ENCODE results near the gene PRAC1.

The PRAC1 gene

DNA sequence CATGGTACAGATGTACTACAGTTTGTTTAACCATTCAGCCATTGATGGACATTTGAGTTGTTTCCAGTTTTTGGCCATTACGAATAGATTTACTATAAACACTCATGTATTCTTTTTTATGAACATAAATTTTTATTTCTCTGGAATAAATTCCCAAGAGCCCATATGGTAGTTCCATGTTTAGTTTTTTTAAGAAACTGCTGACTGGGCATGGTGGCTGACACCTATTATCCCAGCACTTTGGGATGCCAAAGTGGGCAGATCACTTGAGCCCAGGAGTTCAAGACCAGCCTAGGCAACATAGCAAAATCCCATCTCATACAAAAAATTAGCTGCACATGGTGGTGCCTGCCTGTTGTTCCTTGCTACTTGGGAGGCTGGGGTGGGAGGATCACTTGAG lies 30.3 kb downstream of the PRAC1 start:
- Histone ChIP-seq H3K9ac (ENCODE audit: low read length) (no peak overlapping the region), H3K4me2 (ENCODE audit: low read length) (no peak overlapping the region), H3K9me3 (ENCODE audit: insufficient read depth, low read length) (0 out of 2 replicates have a peak, but pooled peaks cover 4% of the 10 kb centered on the region), H4K20me1 (ENCODE audit: insufficient read depth, low read length) (no peaks in the 10 kb centered on the region), H3K36me3 (replicated peaks; ENCODE audit: low read depth, low read length) (no peaks in the 10 kb centered on the region), H2AFZ (ENCODE audit: low read depth, low read length) (no peak overlapping the region), H3K79me2 (ENCODE audit: low read length) (no peaks in the 10 kb centered on the region), H3K27ac (ENCODE audit: low read length) (no peak overlapping the region), H3K27me3 (ENCODE audit: low read depth, low read length) (peaks cover 6% of the 10 kb centered on the region; the same call in 1 of the 2 replicates), H3K4me1 (ENCODE audit: low read length) (no peaks in the 10 kb centered on the region), H3K4me3 (ENCODE audit: low read length) (no peak overlapping the region)
- TF ChIP-seq CTCF (IDR thresholded peaks at IDR 0.05; ENCODE audit: low read depth, low read length) (no peak), EZH2phosphoT487 (IDR thresholded peaks at IDR 0.05; ENCODE audit: low read depth) (no peak)

GRCh38 chr17:48690655-48691054 lies 31.7 kb downstream of the PRAC1 start:
- TF ChIP-seq CTCF (IDR thresholded peaks at IDR 0.05; ENCODE audit: low read depth, low read length) (no peak), EZH2phosphoT487 (IDR thresholded peaks at IDR 0.05; ENCODE audit: low read depth) (no peak)
- H3K27ac ChIP-seq (ENCODE audit: low read length), result no peak overlapping the region
- no peaks in the 10 kb centered on the region for H4K20me1 ChIP-seq (ENCODE audit: insufficient read depth, low read length)
- H2AFZ ChIP-seq (ENCODE audit: low read depth, low read length), result no peak overlapping the region
- H3K4me1 ChIP-seq (ENCODE audit: low read length), result no peaks in the 10 kb centered on the region
- H3K4me2 ChIP-seq (ENCODE audit: low read length), result no peak overlapping the region
- peaks cover 6% of the 10 kb centered on the region; the same call in 1 of the 2 replicates for H3K27me3 ChIP-seq (ENCODE audit: low read depth, low read length)
- no peaks in the 10 kb centered on the region for H3K79me2 ChIP-seq (ENCODE audit: low read length)
- no peaks in the 10 kb centered on the region for H3K36me3 ChIP-seq (replicated peaks; ENCODE audit: low read depth, low read length)
- H3K9ac ChIP-seq (ENCODE audit: low read length), result no peak overlapping the region
- H3K4me3 ChIP-seq (ENCODE audit: low read length), result no peak overlapping the region
- 0 out of 2 replicates have a peak, but pooled peaks cover 4% of the 10 kb centered on the region for H3K9me3 ChIP-seq (ENCODE audit: insufficient read depth, low read length)

- peaks cover 5% of the 10 kb centered on the region for H3K4me1 ChIP-seq (ENCODE audit: low read length)
- peaks cover 30% of the 10 kb centered on the region for H3K27me3 ChIP-seq (ENCODE audit: low read depth, low read length)
- H3K27ac ChIP-seq (ENCODE audit: low read length), result no peak overlapping the region
- H3K9me3 ChIP-seq (ENCODE audit: insufficient read depth, low read length), result no peaks in the 10 kb centered on the region
- no peaks in the 10 kb centered on the region for H3K79me2 ChIP-seq (ENCODE audit: low read length)
- H3K9ac ChIP-seq (ENCODE audit: low read length), result no peak overlapping the region
- H3K4me3 ChIP-seq (ENCODE audit: low read length), result no peak overlapping the region
- no peak overlapping the region for H2AFZ ChIP-seq (ENCODE audit: low read depth, low read length)
- H4K20me1 ChIP-seq (ENCODE audit: insufficient read depth, low read length), result no peaks in the 10 kb centered on the region
- H3K4me2 ChIP-seq (ENCODE audit: low read length), result no peak overlapping the region
- H3K36me3 ChIP-seq (replicated peaks; ENCODE audit: low read depth, low read length), result no peaks in the 10 kb centered on the region
- TF ChIP-seq EZH2phosphoT487 (IDR thresholded peaks at IDR 0.05; ENCODE audit: low read depth), result no peak
Observed at GRCh38 chr17:48681609-48682008, 40.7 kb downstream of the PRAC1 start.

- Histone ChIP-seq H2AFZ (ENCODE audit: low read depth, low read length) (no peak overlapping the region), H4K20me1 (ENCODE audit: insufficient read depth, low read length) (no peaks in the 10 kb centered on the region), H3K4me2 (ENCODE audit: low read length) (no peak overlapping the region), H3K9ac (ENCODE audit: low read length) (no peak overlapping the region), H3K9me3 (ENCODE audit: insufficient read depth, low read length) (no peaks in the 10 kb centered on the region), H3K4me3 (ENCODE audit: low read length) (no peak overlapping the region), H3K27me3 (ENCODE audit: low read depth, low read length) (peaks cover 40% of the 10 kb centered on the region), H3K27ac (ENCODE audit: low read length) (no peak overlapping the region), H3K4me1 (ENCODE audit: low read length) (peaks cover 5% of the 10 kb centered on the region), H3K36me3 (replicated peaks; ENCODE audit: low read depth, low read length) (no peaks in the 10 kb centered on the region), H3K79me2 (ENCODE audit: low read length) (no peaks in the 10 kb centered on the region)
- TF ChIP-seq CTCF (IDR thresholded peaks at IDR 0.05; ENCODE audit: low read depth, low read length) (no peak), EZH2phosphoT487 (IDR thresholded peaks at IDR 0.05; ENCODE audit: low read depth) (no peak)
Observed at GRCh38 chr17:48679385-48680096, 42.8 kb downstream of the PRAC1 start.
